Endothelial cell of umbilical vein (primary cell): ENCODE data around the gene CROCC2. TPM values are rescaled to one million over a fixed set of nuclear protein-coding genes. Genes with fewer than 3 reads are reported as not detected.

ENCODE experiments used
- BruUV-seq: library from RNA; stranded (reverse); fragments of 400-500 nt; replicated peaks from 2 replicates; lab custom pipeline; 2021; lab: Mats Ljungman, UMichigan
- CTCF ChIA-PET: fragments of 300-600, 350-600 bp; sonication (Branson Sonifier 250); formaldehyde crosslinking; loops from one replicate; lab custom pipeline; 2021; ENCODE audit warnings: antibody characterized with exemption, inconsistent platforms; lab: Charles Lee
- POLR2A ChIA-PET: fragments of 300-600, 350-600 bp; sonication (Branson Sonifier 250); formaldehyde crosslinking; loops from one replicate; lab custom pipeline; 2021; ENCODE audit warnings: antibody characterized with exemption, inconsistent platforms; lab: Charles Lee
- DNase-seq: peaks from one replicate; pipeline ENCODE4 v3.0.0-alpha.2; 2011; ENCODE audit warnings: low read depth, low spot score
- FAIRE-seq: peaks from 2 replicates; lab custom pipeline; 2011; peaks lifted over from hg19 to GRCh38; lab: Jason Lieb, UNC
- H2AFZ ChIP-seq: 2 replicates; pipeline ENCODE4 v1.6.0; 2012; ENCODE audit warnings: low read depth, low read length, control low read depth, inconsistent platforms
- H3K27ac ChIP-seq: 2 replicates; pipeline ENCODE4 v1.5.1; 2011; ENCODE audit warnings: low read depth, mild to moderate bottlenecking, control low read depth, low read length, moderate library complexity; ENCODE audit not compliant: insufficient read depth
- H3K27me3 ChIP-seq, 2 experiments: 2 replicates each; pipeline versions ENCODE4 v1.6.0 to v1.6.1; 2011; ENCODE audit warnings: low read length in 2 of 2, mixed read lengths in 1 of 2; ENCODE audit not compliant: control insufficient read depth in 2 of 2, insufficient read depth in 2 of 2
- H3K36me3 ChIP-seq, 2 experiments: 2 replicates in 1 of 2; 3 replicates in 1 of 2; pipeline ENCODE4 v1.5.1; 2011; ENCODE audit warnings: low read length in 2 of 2, mild to moderate bottlenecking in 1 of 2, moderate library complexity in 1 of 2; ENCODE audit not compliant: control insufficient read depth in 2 of 2, insufficient read depth in 2 of 2; ENCODE audit errors: extremely low read depth in 1 of 2
- H3K4me1 ChIP-seq: 3 replicates; pipeline ENCODE4 v1.5.1; 2011; ENCODE audit warnings: mild to moderate bottlenecking, low read length; ENCODE audit not compliant: control insufficient read depth, insufficient read depth; ENCODE audit errors: extremely low read depth
- H3K4me2 ChIP-seq: 2 replicates; pipeline ENCODE4 v1.6.1; 2011; ENCODE audit warnings: low read length, control low read depth, mixed read lengths; ENCODE audit not compliant: insufficient read depth
- H3K4me3 ChIP-seq, 3 experiments: fragments of 200-600 bp in 1 of 3; sonication (generic), shearing (Covaris generic) in 1 of 3; replicated peaks in 1 of 3; 2 replicates each; pipeline ENCODE4 v1.5.1; 2011 to 2016; ENCODE audit warnings: control low read depth in 3 of 3, low read length in 3 of 3, mild to moderate bottlenecking in 2 of 3, inconsistent platforms in 1 of 3, low read depth in 1 of 3, moderate library complexity in 1 of 3; ENCODE audit not compliant: insufficient read depth in 1 of 3
- H3K79me2 ChIP-seq: 2 replicates; pipeline ENCODE4 v1.6.0; 2012; ENCODE audit warnings: low read length, inconsistent platforms; ENCODE audit not compliant: control insufficient read depth, insufficient read depth
- H3K9ac ChIP-seq: replicated peaks from 2 replicates; pipeline ENCODE3; 2011; ENCODE audit warnings: low read length, control low read depth; ENCODE audit not compliant: insufficient read depth; ENCODE audit errors: extremely low read depth
- H3K9me1 ChIP-seq: replicated peaks from 3 replicates; pipeline ENCODE4 v1.6.0; 2011; ENCODE audit warnings: mild to moderate bottlenecking, low read length; ENCODE audit not compliant: control insufficient read depth, insufficient read depth; ENCODE audit errors: extremely low read depth
- H3K9me3 ChIP-seq: replicated peaks from 2 replicates; pipeline ENCODE4 v1.5.1; 2012; ENCODE audit warnings: low read length, inconsistent platforms; ENCODE audit not compliant: control insufficient read depth, insufficient read depth
- H4K20me1 ChIP-seq: replicated peaks from 2 replicates; pipeline ENCODE3; 2011; ENCODE audit warnings: mild to moderate bottlenecking, low read length; ENCODE audit not compliant: control insufficient read depth, insufficient read depth; ENCODE audit errors: extremely low read depth
- EZH2 ChIP-seq: IDR thresholded peaks from 2 replicates; pipeline ENCODE4 v1.6.1; 2012; ENCODE audit warnings: borderline replicate concordance, low read depth, mild to moderate bottlenecking, moderate library complexity, low read length, inconsistent platforms; ENCODE audit not compliant: severe bottlenecking
- MAX ChIP-seq: IDR thresholded peaks from 2 replicates; pipeline ENCODE4 v1.6.1; 2011; ENCODE audit not compliant: insufficient read depth, insufficient read length
- MYC ChIP-seq: IDR thresholded peaks from one replicate; pipeline ENCODE4 v1.6.1; 2011; ENCODE audit warnings: mild to moderate bottlenecking, low read depth, low read length
- POLR2A ChIP-seq: IDR thresholded peaks from 2 replicates; pipeline ENCODE4 v1.6.1; 2012; ENCODE audit warnings: low read depth, mild to moderate bottlenecking, control low read depth, low read length
- POLR2AphosphoS5 ChIP-seq: IDR thresholded peaks from 2 replicates; pipeline ENCODE4 v1.6.1; 2012; ENCODE audit warnings: low read depth, mild to moderate bottlenecking, control low read depth, low read length, moderate library complexity; ENCODE audit not compliant: insufficient read depth
- dilution Hi-C: fragments of 300-500 bp; cut with MboI; formaldehyde crosslinking; loops from one replicate; pipeline ENCODE4 v1.15.0; 2019; ENCODE audit warnings: low sequenced_read_pairs; ENCODE audit not compliant: extremely low pct_ligation_motif_present
- intact Hi-C: fragments of 100-400 bp; cut with micrococcal nuclease; formaldehyde crosslinking; loops from one replicate; pipeline ENCODE4 v1.10.0; 2022
- polyA plus RNA-seq, 4 experiments: library from polyadenylated mRNA; depleted of rRNA in 3 of 4; stranded (reverse) in 3 of 4; unstranded in 1 of 4; fragments of >200 nt; gene quantifications; 2 replicates each; pipeline versions ENCODE4 v1.2.1 to v1.2.3, GENCODE V29; 2011 to 2012; ENCODE audit warnings: missing spikeins in 1 of 4
- total RNA-seq: library from RNA; stranded (reverse); gene quantifications from 2 replicates; pipeline ENCODE4 v1.2.3, GENCODE V29; 2021
- TF ChIP-seq, protein P1 (sequence below), 2 donors: IDR thresholded peaks; 1 replicate in 1 of 2; 2 replicates in 1 of 2; pipeline ENCODE4 v1.5.1; 2011; ENCODE audit warnings: low read length in 2 of 2, mild to moderate bottlenecking in 2 of 2, moderate library complexity in 2 of 2, control low read depth in 1 of 2, inconsistent platforms in 1 of 2, low read depth in 1 of 2; ENCODE audit not compliant: insufficient read depth in 1 of 2; ENCODE audit errors: extremely low read depth in 1 of 2

The CROCC2 gene
- total and polyA plus RNA-seq, 2 donors (not counting 3 experiments of a cell fraction or from before 2014, with no cell fraction given), result not detected

DNA sequence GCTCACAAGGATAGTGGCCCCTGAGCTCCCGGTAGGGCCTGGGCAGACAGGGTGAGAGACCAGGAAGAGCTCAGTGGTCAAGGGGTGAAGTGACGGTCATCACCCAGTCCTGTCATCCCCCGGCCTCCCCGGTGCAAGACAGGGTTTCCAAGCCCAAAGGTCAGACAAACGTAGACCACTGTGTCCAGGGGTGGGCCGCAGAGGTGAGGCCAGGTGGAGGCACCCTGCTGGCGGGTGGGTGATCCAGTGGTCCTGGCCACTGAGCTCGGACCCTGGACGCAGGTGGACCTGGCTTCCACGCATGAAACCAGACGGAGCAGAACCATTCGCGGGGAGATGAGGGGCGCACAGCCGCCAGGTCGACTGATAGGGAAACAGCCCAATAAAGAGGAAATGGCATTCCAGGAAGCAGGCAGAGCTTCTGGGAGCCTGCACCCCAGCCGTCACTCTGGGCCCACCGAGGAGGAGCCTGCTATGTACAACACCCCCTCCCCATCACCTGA lies 77.9 kb downstream of the CROCC2 start:
- dilution Hi-C loops (no loop called here), intact Hi-C loops (no loop called here)
- H3K36me3 ChIP-seq, result no peaks in the 10 kb centered on the region
- TF ChIP-seq POLR2AphosphoS5 (no peak), MAX (no peak), POLR2A (no peak)
- H3K27ac ChIP-seq, result no peak overlapping the region
- CTCF ChIA-PET, result interaction anchor here (0.6 to 2.7 kb wide), 36 partner anchors 8 to 206 kb away, joined by 3 to 30 read pairs (median 4); partner anchors contain the start of gene SNED1
- BruUV-seq, result no TSS peak
- H3K79me2 ChIP-seq, result no peaks in the 10 kb centered on the region
- FAIRE-seq (no peak), DNase-seq (no peak)
- H3K9ac ChIP-seq, result no peak overlapping the region
- no peaks in the 10 kb centered on the region for H4K20me1 ChIP-seq
- no peaks in the 10 kb centered on the region for H3K9me3 ChIP-seq
- H3K9me1 ChIP-seq, result no peaks in the 10 kb centered on the region
- no peak overlapping the region for H3K4me2 ChIP-seq
- POLR2A ChIA-PET, result no interaction called here
- peaks cover 14% of the 10 kb centered on the region for H3K4me1 ChIP-seq
- H3K27me3 ChIP-seq, result peaks cover 7 to 8% of the 10 kb centered on the region in 2 experiments
- no peak overlapping the region for H3K4me3 ChIP-seq
- H2AFZ ChIP-seq, result no peak overlapping the region

DNA sequence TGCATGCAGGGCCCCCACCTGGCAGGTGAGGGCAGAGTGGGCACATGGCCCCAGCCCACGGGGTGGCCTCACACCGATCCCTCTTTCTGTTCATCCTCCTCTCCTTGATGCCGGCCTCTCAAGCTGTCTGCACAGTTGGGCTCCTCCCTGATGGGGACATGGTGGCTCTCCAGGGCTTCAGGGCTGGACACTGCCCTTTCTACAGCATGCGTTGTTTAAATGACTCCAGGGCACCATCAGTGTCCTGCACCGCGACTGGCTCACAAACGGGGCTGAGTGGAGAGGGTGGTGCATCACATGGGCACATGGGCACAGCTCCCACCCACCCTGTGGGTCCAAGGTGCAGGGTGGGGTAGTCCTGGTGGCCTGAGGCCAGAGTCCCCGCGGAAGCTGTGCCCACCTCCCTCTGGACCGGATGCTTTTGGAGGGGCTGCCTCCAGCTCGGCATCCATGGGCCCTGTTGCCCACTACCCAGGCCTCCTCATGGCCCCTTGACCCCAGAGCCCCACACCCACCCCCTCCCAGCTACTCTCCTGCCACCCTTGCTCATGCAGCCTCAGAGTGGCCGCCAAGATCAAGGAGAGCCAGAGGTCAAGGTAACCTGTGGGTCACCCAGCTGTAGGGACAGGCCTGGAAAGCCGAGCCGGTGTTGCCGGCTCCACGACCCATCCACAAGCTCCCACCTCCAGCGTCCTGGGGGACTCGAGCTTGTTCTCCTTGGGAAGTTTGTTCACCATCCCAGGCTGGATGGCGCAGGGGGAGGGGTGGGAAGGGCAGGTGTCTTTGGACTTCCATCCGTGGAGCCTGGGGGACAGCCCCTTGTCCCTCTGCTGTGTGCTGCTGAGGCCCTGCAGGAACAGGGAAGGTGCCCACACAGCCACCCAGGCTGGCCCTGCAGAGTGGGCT lies 80.0 kb downstream of the CROCC2 start:
- no peaks in the 10 kb centered on the region for H3K79me2 ChIP-seq
- H3K36me3 ChIP-seq, result no peaks in the 10 kb centered on the region
- dilution Hi-C loops, result no loop called here
- ChIA-PET CTCF (interaction anchor here (0.6 to 3.9 kb wide), 4 partner anchors 24 to 603 kb away, joined by 3 to 32 read pairs (median 3); no protein-coding TSS in a partner anchor), POLR2A (no interaction called here)
- no peak overlapping the region for H2AFZ ChIP-seq
- FAIRE-seq (no peak), DNase-seq (no peak)
- no peak for TF ChIP-seq POLR2AphosphoS5
- TF ChIP-seq, protein P1, sequence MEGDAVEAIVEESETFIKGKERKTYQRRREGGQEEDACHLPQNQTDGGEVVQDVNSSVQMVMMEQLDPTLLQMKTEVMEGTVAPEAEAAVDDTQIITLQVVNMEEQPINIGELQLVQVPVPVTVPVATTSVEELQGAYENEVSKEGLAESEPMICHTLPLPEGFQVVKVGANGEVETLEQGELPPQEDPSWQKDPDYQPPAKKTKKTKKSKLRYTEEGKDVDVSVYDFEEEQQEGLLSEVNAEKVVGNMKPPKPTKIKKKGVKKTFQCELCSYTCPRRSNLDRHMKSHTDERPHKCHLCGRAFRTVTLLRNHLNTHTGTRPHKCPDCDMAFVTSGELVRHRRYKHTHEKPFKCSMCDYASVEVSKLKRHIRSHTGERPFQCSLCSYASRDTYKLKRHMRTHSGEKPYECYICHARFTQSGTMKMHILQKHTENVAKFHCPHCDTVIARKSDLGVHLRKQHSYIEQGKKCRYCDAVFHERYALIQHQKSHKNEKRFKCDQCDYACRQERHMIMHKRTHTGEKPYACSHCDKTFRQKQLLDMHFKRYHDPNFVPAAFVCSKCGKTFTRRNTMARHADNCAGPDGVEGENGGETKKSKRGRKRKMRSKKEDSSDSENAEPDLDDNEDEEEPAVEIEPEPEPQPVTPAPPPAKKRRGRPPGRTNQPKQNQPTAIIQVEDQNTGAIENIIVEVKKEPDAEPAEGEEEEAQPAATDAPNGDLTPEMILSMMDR (IDR thresholded peaks at IDR 0.05; ENCODE audit: extremely low read depth in 1 of 2, insufficient read depth in 1 of 2, low read depth in 1 of 2, low read length in 2 of 2), result no peak
- no peak for TF ChIP-seq MAX
- no peak for TF ChIP-seq EZH2
- no peak for TF ChIP-seq MYC
- H4K20me1 ChIP-seq, result no peaks in the 10 kb centered on the region
- peaks cover 6 to 8% of the 10 kb centered on the region in 2 experiments for H3K27me3 ChIP-seq
- H3K4me3 ChIP-seq, result no peak overlapping the region
- H3K4me1 ChIP-seq, result peaks cover 18% of the 10 kb centered on the region
- no peak overlapping the region for H3K4me2 ChIP-seq
- H3K9me3 ChIP-seq, result no peaks in the 10 kb centered on the region
- H3K27ac ChIP-seq, result no peak overlapping the region
- H3K9ac ChIP-seq, result no peak overlapping the region
- H3K9me1 ChIP-seq, result no peaks in the 10 kb centered on the region
- intact Hi-C loops, result no loop called here
- no TSS peak for BruUV-seq
